Mesenchymal stem cell (in vitro differentiated cells and primary cell): ENCODE data around the gene HIVEP1. TPM values are rescaled to one million over a fixed set of nuclear protein-coding genes. Genes with fewer than 3 reads are reported as not detected.

Experiments
- DNase-seq: peaks from one replicate; pipeline ENCODE4 v3.0.0-alpha.2; 2013
- H2AFZ ChIP-seq: one replicate; pipeline ENCODE4 v1.6.1; 2013; ENCODE audit warnings: low read depth, mild to moderate bottlenecking, control low read depth, inconsistent platforms, low read length, moderate library complexity
- H2AK5ac ChIP-seq: 2 replicates; pipeline ENCODE4 v1.6.1; 2013; ENCODE audit warnings: low read length, moderate library complexity, mild to moderate bottlenecking, inconsistent platforms; ENCODE audit not compliant: severe bottlenecking
- H2BK120ac ChIP-seq: one replicate; pipeline ENCODE4 v1.6.1; 2013; ENCODE audit warnings: low read depth, mild to moderate bottlenecking, inconsistent platforms, low read length, moderate library complexity
- H2BK12ac ChIP-seq, 2 experiments: one replicate each; pipeline ENCODE4 v1.6.1; 2013; ENCODE audit warnings: inconsistent platforms in 2 of 2, low read length in 2 of 2, mild to moderate bottlenecking in 2 of 2, moderate library complexity in 2 of 2, control low read depth in 1 of 2
- H2BK15ac ChIP-seq: one replicate; pipeline ENCODE4 v1.6.1; 2013; ENCODE audit warnings: mild to moderate bottlenecking, low read depth, inconsistent platforms; ENCODE audit not compliant: poor library complexity, severe bottlenecking
- H2BK5ac ChIP-seq: 2 replicates; pipeline ENCODE4 v1.6.1; 2013; ENCODE audit warnings: low read depth, mild to moderate bottlenecking, low read length, control low read depth, inconsistent platforms; ENCODE audit not compliant: poor library complexity, severe bottlenecking
- H3K14ac ChIP-seq, 2 experiments: one replicate each; pipeline ENCODE4 v1.6.1; 2013; ENCODE audit warnings: inconsistent platforms in 2 of 2, low read length in 2 of 2, control low read depth in 1 of 2, mild to moderate bottlenecking in 1 of 2, moderate library complexity in 1 of 2
- H3K18ac ChIP-seq, 2 experiments: one replicate each; pipeline ENCODE4 v1.6.1; 2013; ENCODE audit warnings: inconsistent platforms in 2 of 2, low read length in 2 of 2, control low read depth in 1 of 2, low read depth in 1 of 2, mild to moderate bottlenecking in 1 of 2
- H3K23ac ChIP-seq, 2 experiments: one replicate each; pipeline ENCODE4 v1.6.1; 2013; ENCODE audit warnings: inconsistent platforms in 2 of 2, low read length in 2 of 2, mild to moderate bottlenecking in 2 of 2, moderate library complexity in 2 of 2, control low read depth in 1 of 2
- H3K27ac ChIP-seq: 2 replicates; pipeline ENCODE4 v1.5.1; 2013; ENCODE audit warnings: mild to moderate bottlenecking, moderate library complexity, low read length, control low read depth, inconsistent platforms; ENCODE audit not compliant: poor library complexity, severe bottlenecking
- H3K27me3 ChIP-seq, 2 experiments: 2 replicates each; pipeline versions ENCODE4 v1.6.1 to v1.7.0; 2013; ENCODE audit warnings: low read length in 2 of 2, mild to moderate bottlenecking in 2 of 2, moderate library complexity in 2 of 2, control low read depth in 1 of 2, inconsistent platforms in 1 of 2; ENCODE audit not compliant: control insufficient read depth in 1 of 2, insufficient read depth in 1 of 2
- H3K36me3 ChIP-seq, 2 experiments: 2 replicates each; pipeline versions ENCODE4 v1.6.1 to v1.7.0; 2013; ENCODE audit warnings: low read length in 2 of 2, control low read depth in 1 of 2, inconsistent platforms in 1 of 2, low read depth in 1 of 2, mild to moderate bottlenecking in 1 of 2; ENCODE audit not compliant: insufficient read depth in 2 of 2, control insufficient read depth in 1 of 2
- H3K4ac ChIP-seq, 2 experiments: one replicate each; pipeline ENCODE4 v1.6.1; 2013; ENCODE audit warnings: inconsistent platforms in 2 of 2, low read length in 2 of 2, mild to moderate bottlenecking in 2 of 2, moderate library complexity in 2 of 2, control low read depth in 1 of 2, low read depth in 1 of 2
- H3K4me1 ChIP-seq: 2 replicates; pipeline ENCODE4 v1.6.1; 2013; ENCODE audit warnings: low read depth, low read length, control low read depth; ENCODE audit not compliant: control insufficient read depth, insufficient read depth
- H3K4me2 ChIP-seq: 2 replicates; pipeline ENCODE4 v1.6.1; 2013; ENCODE audit warnings: low read length, mild to moderate bottlenecking, inconsistent platforms; ENCODE audit not compliant: poor library complexity, severe bottlenecking
- H3K4me3 ChIP-seq, 2 experiments: 2 replicates each; pipeline versions ENCODE4 v1.5.1 to v1.7.0; 2013; ENCODE audit warnings: low read length in 2 of 2, mild to moderate bottlenecking in 2 of 2, control low read depth in 1 of 2, low read depth in 1 of 2; ENCODE audit not compliant: insufficient read depth in 1 of 2
- H3K79me1 ChIP-seq: replicated peaks from 2 replicates; pipeline ENCODE4 v1.6.1; 2013; ENCODE audit warnings: mild to moderate bottlenecking, control low read depth, low read length, inconsistent platforms; ENCODE audit not compliant: poor library complexity, severe bottlenecking
- H3K9ac ChIP-seq: 2 replicates; pipeline ENCODE4 v1.7.0; 2013; ENCODE audit warnings: mild to moderate bottlenecking, low read length, moderate library complexity
- H3K9me3 ChIP-seq: 2 replicates; pipeline ENCODE4 v1.7.0; 2013; ENCODE audit warnings: mild to moderate bottlenecking, low read length; ENCODE audit not compliant: control insufficient read depth
- H4K8ac ChIP-seq: one replicate; pipeline ENCODE4 v1.6.1; 2013; ENCODE audit warnings: inconsistent platforms, mild to moderate bottlenecking, low read length, moderate library complexity
- H4K91ac ChIP-seq: one replicate; pipeline ENCODE4 v1.6.1; 2013; ENCODE audit warnings: mild to moderate bottlenecking, low read length, inconsistent platforms
- WGBS: methylation state at CpG from one replicate; pipeline ENCODE4 v1.1.7; 2013; ENCODE audit warnings: mixed read lengths; 5-methylcytosine and 5-hydroxymethylcytosine counted together
- polyA plus RNA-seq, 2 experiments: library from polyadenylated mRNA; stranded (reverse); fragments of 200-250 nt; gene quantifications; one replicate each; pipeline ENCODE4 v1.2.3, GENCODE V29; 2013

The HIVEP1 gene
- 13.8 TPM for polyA plus RNA-seq (2013, experiment 1 of 2)
- polyA plus RNA-seq (2013, experiment 2 of 2), result 11.2 TPM

DNA sequence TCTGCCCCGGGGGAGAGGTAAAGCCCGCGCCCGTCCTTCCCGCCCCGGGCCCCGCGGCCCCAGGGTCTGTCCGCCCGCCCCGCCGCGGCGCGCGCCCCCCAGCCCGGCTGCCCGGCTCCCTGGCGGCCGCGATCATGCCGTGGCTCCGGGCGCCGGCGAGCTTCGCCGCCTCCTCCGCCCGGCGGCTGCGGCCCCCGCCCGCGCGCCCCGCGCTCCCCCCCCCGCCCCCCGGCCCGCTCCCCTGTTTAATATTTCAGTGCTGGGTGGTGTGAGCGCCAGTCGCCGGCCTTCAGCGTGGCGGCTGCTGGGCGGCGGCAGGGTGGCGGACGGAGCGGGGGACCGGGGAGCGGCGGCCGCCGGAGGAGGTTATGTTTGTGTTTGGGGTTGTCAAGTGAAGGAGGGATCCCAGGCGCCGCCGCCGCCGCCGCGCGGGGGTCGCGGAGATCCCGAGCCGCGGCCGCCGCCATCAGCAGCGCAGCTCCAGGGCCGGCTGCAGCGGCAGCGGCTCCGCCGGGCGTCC is at the start of gene HIVEP1:
TSS of gene HIVEP1 (plus strand) at position 275 of the 520 bp plus-strand sequence. CDS start 3,317 bp downstream, outside the sequence.
- Histone ChIP-seq H3K18ac (peak within 1 kb of the TSS; percentile 96 to 97), H3K4me1 (no peaks in the 10 kb centered on the region), H2BK15ac (peak within 1 kb of the TSS; percentile 92), H2AK5ac (no peak within 1 kb of the TSS), H2BK120ac (peak within 1 kb of the TSS; percentile 94), H3K27ac (peak within 1 kb of the TSS; percentile 98), H3K4ac (peak within 1 kb of the TSS; percentile 84 to 93), H2AFZ (peak within 1 kb of the TSS; percentile 56), H3K4me3 (peak within 1 kb of the TSS; percentile 80 to 86), H3K9me3 (peaks cover 6% of the 10 kb centered on the region), H3K36me3 (peaks cover 8 to 21% of the 10 kb centered on the region in 2 experiments), H2BK5ac (peak within 1 kb of the TSS; percentile 93), H3K23ac (peak within 1 kb of the TSS; percentile 82 to 96), H3K79me1 (peaks cover 1% of the 10 kb centered on the region), H2BK12ac (peak within 1 kb of the TSS in 1 of 2 experiments; percentile 55), H3K4me2 (peak within 1 kb of the TSS; percentile 64), H3K27me3 (no peaks in the 10 kb centered on the region), H4K8ac (peak within 1 kb of the TSS; percentile 93), H3K14ac (peak within 1 kb of the TSS; percentile 43 to 80), H3K9ac (peak within 1 kb of the TSS; percentile 95), H4K91ac (peak within 1 kb of the TSS; percentile 88)
- DNase-seq, result no peak
- WGBS, result 0% methylated on average over 23 of the region's 78 CpGs

DNA sequence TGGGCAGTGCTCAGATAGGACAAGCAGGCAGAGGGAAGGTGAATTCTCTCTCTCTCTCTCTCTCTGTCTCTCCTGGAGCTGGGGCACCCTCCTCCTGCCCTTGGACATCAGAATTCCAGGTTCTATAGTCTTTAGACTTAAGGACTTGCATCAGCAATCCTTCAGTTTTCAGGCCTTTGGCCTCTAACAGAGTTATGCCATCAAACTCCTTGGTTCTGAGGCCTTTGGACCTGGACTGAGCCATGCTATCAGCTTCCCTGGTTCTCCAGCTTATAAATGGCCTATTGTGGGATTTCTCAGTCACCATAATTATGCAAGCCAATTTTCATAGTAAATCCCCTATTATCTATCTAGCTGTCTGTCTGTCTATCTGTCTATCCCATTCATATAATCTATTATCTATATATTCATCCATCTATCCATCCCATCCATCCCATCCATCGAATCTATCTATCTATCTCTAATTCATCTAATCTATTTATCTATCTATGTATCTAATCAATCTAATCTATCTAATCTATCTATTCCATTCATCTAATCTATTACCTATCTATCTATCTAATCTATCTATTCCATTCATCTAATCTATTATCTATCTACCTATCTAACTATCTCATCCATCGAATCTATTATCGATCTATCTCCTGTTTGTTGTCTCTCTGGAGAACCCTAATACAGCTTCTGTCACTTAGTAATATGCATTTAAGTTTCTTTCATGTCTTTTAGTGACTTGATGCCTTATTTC is 48.2 kb upstream of the HIVEP1 start:
- Histone ChIP-seq H3K27ac (no peak overlapping the region), H3K4me2 (no peak overlapping the region), H3K9me3 (no peaks in the 10 kb centered on the region), H3K79me1 (no peaks in the 10 kb centered on the region), H3K18ac (no peak overlapping the region), H3K4ac (no peak overlapping the region), H4K91ac (no peak overlapping the region), H3K14ac (no peak overlapping the region), H3K27me3 (no peaks in the 10 kb centered on the region), H3K4me1 (no peaks in the 10 kb centered on the region), H3K4me3 (no peak overlapping the region), H3K36me3 (no peaks in the 10 kb centered on the region), H2AFZ (no peak overlapping the region), H2BK12ac (no peak overlapping the region), H2BK5ac (no peak overlapping the region), H2BK15ac (no peak overlapping the region), H2AK5ac (no peak overlapping the region), H4K8ac (no peak overlapping the region), H3K9ac (no peak overlapping the region), H2BK120ac (no peak overlapping the region), H3K23ac (no peak overlapping the region)
- DNase-seq, result no peak
- WGBS, result 96% methylated on average over 3 of the region's 3 CpGs

DNA sequence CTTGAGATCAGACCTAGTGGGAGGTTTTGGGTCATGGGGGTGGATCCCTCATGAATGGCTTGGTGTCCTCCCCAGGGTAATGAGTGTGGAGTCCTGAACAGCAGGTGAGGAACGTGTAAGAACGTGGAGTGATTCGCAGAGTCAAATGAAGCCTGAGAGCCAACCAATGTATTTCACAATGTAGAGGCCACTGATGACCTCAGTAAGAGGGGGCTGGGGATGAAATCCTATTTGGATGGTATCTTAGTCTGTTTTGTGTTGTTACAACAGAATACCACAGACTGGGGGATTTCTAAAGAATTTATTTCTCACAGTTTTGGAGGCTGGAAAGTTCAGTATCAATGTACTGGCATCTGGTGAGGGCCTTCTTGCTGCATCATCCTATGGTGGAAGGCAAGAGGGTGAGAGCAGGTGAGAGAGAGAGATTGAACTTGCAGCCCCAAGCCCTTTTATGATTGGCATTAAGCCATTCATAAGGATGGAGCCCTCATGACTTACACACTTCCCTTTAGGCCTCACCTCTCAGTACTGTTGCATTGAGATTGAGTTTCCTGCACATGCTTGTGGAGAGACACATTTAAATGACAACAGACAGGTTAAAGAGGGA is 47.3 kb upstream of the HIVEP1 start:
- H3K23ac ChIP-seq, result no peak overlapping the region
- no peaks in the 10 kb centered on the region for H3K4me1 ChIP-seq

DNA sequence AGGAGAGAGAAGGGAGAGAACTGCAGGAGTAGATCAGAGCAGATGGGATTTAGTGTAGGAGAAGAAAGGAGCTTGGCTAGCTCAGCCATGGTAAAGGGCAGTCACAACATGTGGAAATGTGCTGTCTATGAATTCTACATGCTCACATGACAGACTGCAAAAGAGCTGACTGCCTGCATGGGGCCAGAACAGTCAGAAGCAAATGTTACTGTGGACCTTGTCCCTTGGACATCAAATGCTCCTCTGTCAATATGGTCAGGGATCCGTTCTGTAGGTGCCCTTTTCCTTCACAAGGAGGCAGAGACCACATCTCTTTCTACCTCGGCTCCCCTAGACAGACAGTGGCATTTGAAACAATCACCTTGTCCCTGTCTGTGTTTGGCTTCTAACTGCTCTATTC is 46.6 kb upstream of the HIVEP1 start:
- Histone ChIP-seq H3K27ac (no peak overlapping the region), H3K36me3 (no peaks in the 10 kb centered on the region), H4K91ac (no peak overlapping the region), H2BK5ac (no peak overlapping the region), H3K9ac (no peak overlapping the region), H3K79me1 (no peaks in the 10 kb centered on the region), H3K4me3 (no peak overlapping the region), H2BK120ac (no peak overlapping the region), H3K9me3 (no peaks in the 10 kb centered on the region), H2BK15ac (no peak overlapping the region), H2AK5ac (no peak overlapping the region), H3K4me2 (no peak overlapping the region), H3K23ac (no peak overlapping the region), H4K8ac (no peak overlapping the region), H3K4ac (no peak overlapping the region), H3K14ac (no peak overlapping the region), H2BK12ac (no peak overlapping the region), H2AFZ (no peak overlapping the region), H3K18ac (no peak overlapping the region), H3K27me3 (no peaks in the 10 kb centered on the region), H3K4me1 (no peaks in the 10 kb centered on the region)
- DNase-seq, result no peak
- WGBS, result 90% methylated on average over 2 of the region's 2 CpGs

More for the DNA sequence above, 47.3 kb upstream of the HIVEP1 start:
- Histone ChIP-seq H4K8ac (no peak overlapping the region), H3K18ac (peak overlapping the region in 1 of 2 experiments; percentile 2), H3K4me3 (no peak overlapping the region), H4K91ac (no peak overlapping the region), H3K36me3 (no peaks in the 10 kb centered on the region), H3K9ac (no peak overlapping the region), H2AFZ (no peak overlapping the region), H3K9me3 (no peaks in the 10 kb centered on the region), H2BK120ac (no peak overlapping the region), H3K79me1 (no peaks in the 10 kb centered on the region), H3K27ac (no peak overlapping the region), H2BK15ac (no peak overlapping the region), H3K4me2 (no peak overlapping the region), H3K4ac (no peak overlapping the region), H2BK12ac (no peak overlapping the region), H2AK5ac (no peak overlapping the region), H2BK5ac (no peak overlapping the region), H3K27me3 (no peaks in the 10 kb centered on the region), H3K14ac (no peak overlapping the region)
- DNase-seq, result no peak
- 94% methylated on average over 3 of the region's 3 CpGs for WGBS
